Measurements from ENCODE around the gene PDAP1. TPM values are rescaled to one million over a fixed set of nuclear protein-coding genes. Genes with fewer than 3 reads are reported as not detected.
A peak's percentile ranks its signal among the peaks of the same experiment; 100 is the strongest.

Gene PDAP1
- total and polyA plus RNA-seq, 9 of the 15 experiments (the other 6 are each of a cell fraction or from before 2014, with no cell fraction given): 10.2 to 315 (median 129) TPM

GRCh38 chr7:99362801-99363200, 45.6 kb downstream of the PDAP1 start (continued):
- TF ChIP-seq, protein P1, sequence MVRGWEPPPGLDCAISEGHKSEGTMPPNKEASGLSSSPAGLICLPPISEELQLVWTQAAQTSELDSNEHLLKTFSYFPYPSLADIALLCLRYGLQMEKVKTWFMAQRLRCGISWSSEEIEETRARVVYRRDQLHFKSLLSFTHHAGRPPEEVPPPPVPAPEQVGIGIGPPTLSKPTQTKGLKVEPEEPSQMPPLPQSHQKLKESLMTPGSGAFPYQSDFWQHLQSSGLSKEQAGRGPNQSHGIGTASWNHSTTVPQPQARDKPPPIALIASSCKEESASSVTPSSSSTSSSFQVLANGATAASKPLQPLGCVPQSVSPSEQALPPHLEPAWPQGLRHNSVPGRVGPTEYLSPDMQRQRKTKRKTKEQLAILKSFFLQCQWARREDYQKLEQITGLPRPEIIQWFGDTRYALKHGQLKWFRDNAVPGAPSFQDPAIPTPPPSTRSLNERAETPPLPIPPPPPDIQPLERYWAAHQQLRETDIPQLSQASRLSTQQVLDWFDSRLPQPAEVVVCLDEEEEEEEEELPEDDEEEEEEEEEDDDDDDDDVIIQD (CRISPR knock-in tag; IDR thresholded peaks at IDR 0.05): no peak
- TF ChIP-seq CREM (IDR thresholded peaks at IDR 0.05; ENCODE audit: low read depth): no peak
- no peak for TF ChIP-seq ARNT (IDR thresholded peaks at IDR 0.05)
- no peak for TF ChIP-seq TCF7L2 (IDR thresholded peaks at IDR 0.05; ENCODE audit: low read depth, low read length)
- no peak for TF ChIP-seq TCF7 (IDR thresholded peaks at IDR 0.05; ENCODE audit: borderline replicate concordance)
- TF ChIP-seq TOE1 (IDR thresholded peaks at IDR 0.05; ENCODE audit: borderline replicate concordance): no peak
- no peak for TF ChIP-seq TOE1 (CRISPR knock-in tag; IDR thresholded peaks at IDR 0.05; ENCODE audit: borderline replicate concordance, low read depth)
- TF ChIP-seq SMARCA4 (IDR thresholded peaks at IDR 0.05): peak; percentile 66
- no peak for TF ChIP-seq KDM2B (CRISPR knock-in tag; IDR thresholded peaks at IDR 0.05)
- no peak for TF ChIP-seq E2F8 (IDR thresholded peaks at IDR 0.05; ENCODE audit: low read depth, partially characterized antibody)
- TF ChIP-seq CBX3 (IDR thresholded peaks at IDR 0.05; ENCODE audit: borderline replicate concordance in 1 of 2, low read length in 2 of 2): no peak
- TF ChIP-seq TARDBP (IDR thresholded peaks at IDR 0.05): no peak
- no peak for TF ChIP-seq STAT5A (IDR thresholded peaks at IDR 0.05; ENCODE audit: borderline replicate concordance, low read length)
- TF ChIP-seq ZSCAN29 (IDR thresholded peaks at IDR 0.05): no peak
- peak; percentile 25 to 41; a peak in 1 of 4 replicates for TF ChIP-seq FOXK2 (conservative IDR thresholded peaks at IDR 0.05 in 1 of 2, IDR thresholded peaks at IDR 0.05 in 1 of 2; ENCODE audit: low read depth in 2 of 2)
- no peak for TF ChIP-seq SRSF9 (IDR thresholded peaks at IDR 0.05; ENCODE audit: borderline replicate concordance, low read depth, low read length)
- no peak for TF ChIP-seq UBTF (IDR thresholded peaks at IDR 0.05; ENCODE audit: borderline replicate concordance in 1 of 2, low read depth in 2 of 2, low read length in 2 of 2)
- TF ChIP-seq HBP1 (CRISPR knock-in tag; IDR thresholded peaks at IDR 0.05): no peak
- no peak for TF ChIP-seq SIX5 (IDR thresholded peaks at IDR 0.05; ENCODE audit: borderline replicate concordance in 1 of 2, insufficient read depth in 1 of 2, low read depth in 1 of 2, low read length in 2 of 2)
- TF ChIP-seq MIER1 (IDR thresholded peaks at IDR 0.05; ENCODE audit: low read depth): no peak
- TF ChIP-seq KLF16 (IDR thresholded peaks at IDR 0.05): no peak

Measured in K562 (cell line).